GM18502 (cell line): ENCODE data around the gene PRKD1.
"Not testable (repeated sequence)": the region's sequence is repeated elsewhere in the genome, so short reads cannot be mapped to it uniquely, and the experiment has no call there.

Experiments
- ATAC-seq: cut with Tn5 transposase; IDR thresholded peaks from one replicate; pipeline ENCODE4 v1.9.1; 2021; ENCODE audit warnings: mild to moderate bottlenecking; ENCODE audit not compliant: unreplicated experiment, poor library complexity

The PRKD1 gene

GRCh38 chr14:29840369-29840892, 87.2 kb downstream of the PRKD1 start:
- ATAC-seq = not testable (repeated sequence)

GRCh38 chr14:29839691-29840090, 88.0 kb downstream of the PRKD1 start:
- not testable (repeated sequence) for ATAC-seq

- no peak for ATAC-seq
These were observed 88.9 kb downstream of the PRKD1 start for GRCh38 chr14:29838752-29839151.

- ATAC-seq = peak; percentile 78
These were observed 91.3 kb downstream of the PRKD1 start for GRCh38 chr14:29836395-29836794.

- ATAC-seq = no peak
These were observed 95.6 kb downstream of the PRKD1 start for GRCh38 chr14:29832042-29832441.

- no peak for ATAC-seq
These were observed 97.8 kb downstream of the PRKD1 start for GRCh38 chr14:29829851-29830250.

- ATAC-seq = no peak
These were observed 103.8 kb downstream of the PRKD1 start for GRCh38 chr14:29823816-29824215.

GRCh38 chr14:29822430-29822709, 105.3 kb downstream of the PRKD1 start:
- no peak for ATAC-seq

- ATAC-seq = no peak
These were observed 105.8 kb downstream of the PRKD1 start for GRCh38 chr14:29821661-29822429.

- no peak for ATAC-seq
These were observed 106.4 kb downstream of the PRKD1 start for GRCh38 chr14:29821242-29821641.

GRCh38 chr14:29820785-29821184, 106.9 kb downstream of the PRKD1 start:
- ATAC-seq = no peak

- no peak for ATAC-seq
These were observed 109.8 kb downstream of the PRKD1 start for GRCh38 chr14:29817767-29818405.

GRCh38 chr14:29815016-29815674, 112.5 kb downstream of the PRKD1 start:
- no peak for ATAC-seq

GRCh38 chr14:29814156-29815015, 113.3 kb downstream of the PRKD1 start:
- no peak for ATAC-seq

GRCh38 chr14:29810682-29811081, 117.0 kb downstream of the PRKD1 start:
- ATAC-seq = no peak

GRCh38 chr14:29810064-29810463, 117.6 kb downstream of the PRKD1 start:
- ATAC-seq = no peak

GRCh38 chr14:29806124-29806517, 121.5 kb downstream of the PRKD1 start:
- ATAC-seq = no peak

GRCh38 chr14:29805415-29806123, 122.1 kb downstream of the PRKD1 start:
- no peak for ATAC-seq

- no peak for ATAC-seq
These were observed 123.0 kb downstream of the PRKD1 start for GRCh38 chr14:29804481-29805266.
